Measurements from ENCODE around the gene SPTLC1.

Gene SPTLC1

GRCh38 chr9:92100237-92100911 lies 14.8 kb downstream of the SPTLC1 start:
- H3K9me3 ChIP-seq (ENCODE audit: low read length): no peaks in the 10 kb centered on the region
- no peak overlapping the region for H2AFZ ChIP-seq (ENCODE audit: low read depth, low read length)
- no peak overlapping the region for H3K4me3 ChIP-seq (ENCODE audit: low read length)
- H3K36me3 ChIP-seq (ENCODE audit: insufficient read depth, low read length): peaks cover 13% of the 10 kb centered on the region
- H3K4me1 ChIP-seq (ENCODE audit: insufficient read depth, low read length): no peaks in the 10 kb centered on the region
- no peaks in the 10 kb centered on the region for H3K27me3 ChIP-seq (ENCODE audit: insufficient read depth, low read length)

- Histone ChIP-seq H3K36me3 (ENCODE audit: insufficient read depth, low read length) (peaks cover 11% of the 10 kb centered on the region), H2AFZ (ENCODE audit: low read depth, low read length) (no peak overlapping the region), H3K9me3 (ENCODE audit: low read length) (no peaks in the 10 kb centered on the region), H3K4me1 (ENCODE audit: insufficient read depth, low read length) (no peaks in the 10 kb centered on the region), H3K27me3 (ENCODE audit: insufficient read depth, low read length) (no peaks in the 10 kb centered on the region), H3K4me3 (ENCODE audit: low read length) (no peak overlapping the region)
Observed at GRCh38 chr9:92098638-92099037, 16.6 kb downstream of the SPTLC1 start.

GRCh38 chr9:92097997-92098482 lies 17.2 kb downstream of the SPTLC1 start:
- no peaks in the 10 kb centered on the region for H3K27me3 ChIP-seq (ENCODE audit: insufficient read depth, low read length)
- no peaks in the 10 kb centered on the region for H3K4me1 ChIP-seq (ENCODE audit: insufficient read depth, low read length)
- H2AFZ ChIP-seq (ENCODE audit: low read depth, low read length): no peak overlapping the region
- H3K4me3 ChIP-seq (ENCODE audit: low read length): no peak overlapping the region
- H3K36me3 ChIP-seq (ENCODE audit: insufficient read depth, low read length): peaks cover 6% of the 10 kb centered on the region
- H3K9me3 ChIP-seq (ENCODE audit: low read length): no peaks in the 10 kb centered on the region

GRCh38 chr9:92095236-92095635 lies 20.0 kb downstream of the SPTLC1 start:
- Histone ChIP-seq H3K27me3 (ENCODE audit: insufficient read depth, low read length) (no peaks in the 10 kb centered on the region), H3K4me1 (ENCODE audit: insufficient read depth, low read length) (no peaks in the 10 kb centered on the region), H3K4me3 (ENCODE audit: low read length) (no peak overlapping the region), H2AFZ (ENCODE audit: low read depth, low read length) (no peak overlapping the region), H3K36me3 (ENCODE audit: insufficient read depth, low read length) (peaks cover 6% of the 10 kb centered on the region), H3K9me3 (ENCODE audit: low read length) (no peaks in the 10 kb centered on the region)

- Histone ChIP-seq H3K27me3 (ENCODE audit: insufficient read depth, low read length) (no peaks in the 10 kb centered on the region), H3K9me3 (ENCODE audit: low read length) (no peaks in the 10 kb centered on the region), H3K36me3 (ENCODE audit: insufficient read depth, low read length) (peaks cover 6% of the 10 kb centered on the region), H3K4me3 (ENCODE audit: low read length) (no peak overlapping the region), H3K4me1 (ENCODE audit: insufficient read depth, low read length) (no peaks in the 10 kb centered on the region), H2AFZ (ENCODE audit: low read depth, low read length) (no peak overlapping the region)
Observed at GRCh38 chr9:92094655-92095054, 20.6 kb downstream of the SPTLC1 start.

- Histone ChIP-seq H3K4me3 (ENCODE audit: low read length) (no peak overlapping the region), H3K36me3 (ENCODE audit: insufficient read depth, low read length) (peaks cover 45% of the 10 kb centered on the region)
Observed at GRCh38 chr9:92077888-92078287, 37.3 kb downstream of the SPTLC1 start.

GRCh38 chr9:92071634-92072033 lies 43.6 kb downstream of the SPTLC1 start:
- Histone ChIP-seq H3K36me3 (ENCODE audit: insufficient read depth, low read length) (peaks cover 38% of the 10 kb centered on the region), H3K4me3 (ENCODE audit: low read length) (no peak overlapping the region), H3K27me3 (ENCODE audit: insufficient read depth, low read length) (no peaks in the 10 kb centered on the region), H2AFZ (ENCODE audit: low read depth, low read length) (no peak overlapping the region), H3K4me1 (ENCODE audit: insufficient read depth, low read length) (no peaks in the 10 kb centered on the region), H3K9me3 (ENCODE audit: low read length) (peaks cover 16% of the 10 kb centered on the region)

More at GRCh38 chr9:92077888-92078287, 37.3 kb downstream of the SPTLC1 start:
- H3K4me1 ChIP-seq (ENCODE audit: insufficient read depth, low read length): no peaks in the 10 kb centered on the region
- H3K27me3 ChIP-seq (ENCODE audit: insufficient read depth, low read length): no peaks in the 10 kb centered on the region
- H2AFZ ChIP-seq (ENCODE audit: low read depth, low read length): no peak overlapping the region
- peaks cover 16% of the 10 kb centered on the region for H3K9me3 ChIP-seq (ENCODE audit: low read length)

GRCh38 chr9:92066168-92066567 lies 49.0 kb downstream of the SPTLC1 start:
- Histone ChIP-seq H3K36me3 (ENCODE audit: insufficient read depth, low read length) (peaks cover 41% of the 10 kb centered on the region), H3K4me3 (ENCODE audit: low read length) (no peak overlapping the region)

GRCh38 chr9:92064711-92065110 lies 50.5 kb downstream of the SPTLC1 start:
- H3K4me1 ChIP-seq (ENCODE audit: insufficient read depth, low read length): peaks cover 1% of the 10 kb centered on the region
- peaks cover 2% of the 10 kb centered on the region for H3K9me3 ChIP-seq (ENCODE audit: low read length)
- no peak overlapping the region for H2AFZ ChIP-seq (ENCODE audit: low read depth, low read length)
- no peak overlapping the region for H3K4me3 ChIP-seq (ENCODE audit: low read length)
- no peaks in the 10 kb centered on the region for H3K27me3 ChIP-seq (ENCODE audit: insufficient read depth, low read length)
- peaks cover 33% of the 10 kb centered on the region for H3K36me3 ChIP-seq (ENCODE audit: insufficient read depth, low read length)

More at GRCh38 chr9:92066168-92066567, 49.0 kb downstream of the SPTLC1 start:
- no peaks in the 10 kb centered on the region for H3K4me1 ChIP-seq (ENCODE audit: insufficient read depth, low read length)
- no peaks in the 10 kb centered on the region for H3K27me3 ChIP-seq (ENCODE audit: insufficient read depth, low read length)
- peaks cover 2% of the 10 kb centered on the region for H3K9me3 ChIP-seq (ENCODE audit: low read length)
- no peak overlapping the region for H2AFZ ChIP-seq (ENCODE audit: low read depth, low read length)

GRCh38 chr9:92061184-92061583 lies 54.0 kb downstream of the SPTLC1 start:
- H2AFZ ChIP-seq (ENCODE audit: low read depth, low read length): no peak overlapping the region
- H3K9me3 ChIP-seq (ENCODE audit: low read length): peaks cover 2% of the 10 kb centered on the region
- peaks cover 18% of the 10 kb centered on the region for H3K36me3 ChIP-seq (ENCODE audit: insufficient read depth, low read length)
- H3K27me3 ChIP-seq (ENCODE audit: insufficient read depth, low read length): no peaks in the 10 kb centered on the region
- no peak overlapping the region for H3K4me3 ChIP-seq (ENCODE audit: low read length)
- H3K4me1 ChIP-seq (ENCODE audit: insufficient read depth, low read length): peaks cover 29% of the 10 kb centered on the region

- Histone ChIP-seq H3K4me1 (ENCODE audit: insufficient read depth, low read length) (peaks cover 45% of the 10 kb centered on the region), H2AFZ (ENCODE audit: low read depth, low read length) (no peak overlapping the region), H3K4me3 (ENCODE audit: low read length) (no peak overlapping the region), H3K27me3 (ENCODE audit: insufficient read depth, low read length) (no peaks in the 10 kb centered on the region), H3K9me3 (ENCODE audit: low read length) (peaks cover 2% of the 10 kb centered on the region), H3K36me3 (ENCODE audit: insufficient read depth, low read length) (peaks cover 10% of the 10 kb centered on the region)
Observed at GRCh38 chr9:92059661-92060060, 55.6 kb downstream of the SPTLC1 start.

- peaks cover 47% of the 10 kb centered on the region for H3K4me1 ChIP-seq (ENCODE audit: insufficient read depth, low read length)
- peaks cover 16% of the 10 kb centered on the region for H3K36me3 ChIP-seq (ENCODE audit: insufficient read depth, low read length)
- H3K27me3 ChIP-seq (ENCODE audit: insufficient read depth, low read length): no peaks in the 10 kb centered on the region
- H3K9me3 ChIP-seq (ENCODE audit: low read length): peaks cover 2% of the 10 kb centered on the region
- H3K4me3 ChIP-seq (ENCODE audit: low read length): no peak overlapping the region
- no peak overlapping the region for H2AFZ ChIP-seq (ENCODE audit: low read depth, low read length)
Observed at GRCh38 chr9:92058723-92059444, 56.3 kb downstream of the SPTLC1 start.

GRCh38 chr9:92058026-92058425 lies 57.2 kb downstream of the SPTLC1 start:
- Histone ChIP-seq H3K36me3 (ENCODE audit: insufficient read depth, low read length) (peaks cover 19% of the 10 kb centered on the region), H3K27me3 (ENCODE audit: insufficient read depth, low read length) (no peaks in the 10 kb centered on the region), H3K4me1 (ENCODE audit: insufficient read depth, low read length) (peaks cover 47% of the 10 kb centered on the region)

More at GRCh38 chr9:92058026-92058425, 57.2 kb downstream of the SPTLC1 start:
- Histone ChIP-seq H2AFZ (ENCODE audit: low read depth, low read length) (no peak overlapping the region), H3K4me3 (ENCODE audit: low read length) (no peak overlapping the region), H3K9me3 (ENCODE audit: low read length) (no peaks in the 10 kb centered on the region)
